ENCODE results near the gene BUB1B. TPM values are rescaled to one million over a fixed set of nuclear protein-coding genes. Genes with fewer than 3 reads are reported as not detected.
"Not testable (repeated sequence)": the region's sequence is repeated elsewhere in the genome, so short reads cannot be mapped to it uniquely, and the experiment has no call there.

Gene BUB1B
- total RNA-seq, 2 experiments from 2014 or later = 81.1 to 89.0 TPM

GRCh38 chr15:40146037-40146436 is 14.8 kb upstream of the BUB1B start:
- POLR2A ChIA-PET = no interaction called here
- DNase-seq = no peak
- Mint-ChIP-seq H3K9me3 (no peaks in the 10 kb centered on the region), H3K27ac (no peak overlapping the region), H3K36me3 (ENCODE audit: low read depth) (no peaks in the 10 kb centered on the region), H3K27me3 (no peaks in the 10 kb centered on the region), H3K4me3 (no peak overlapping the region), H3K4me1 (no peaks in the 10 kb centered on the region)
- CTCF ChIA-PET = no interaction called here

GRCh38 chr15:40149339-40149738 is 11.5 kb upstream of the BUB1B start:
- peaks cover 4% of the 10 kb centered on the region for H3K27me3 Mint-ChIP-seq
- no peaks in the 10 kb centered on the region for H3K4me1 Mint-ChIP-seq
- no peaks in the 10 kb centered on the region for H3K9me3 Mint-ChIP-seq
- no peak for DNase-seq
- H3K36me3 Mint-ChIP-seq (ENCODE audit: low read depth) = no peaks in the 10 kb centered on the region
- H3K27ac Mint-ChIP-seq = no peak overlapping the region
- CTCF ChIA-PET = interaction anchor here (1.2 kb wide), 1 partner anchor 45 kb away, joined by 5 read pairs; no protein-coding TSS in a partner anchor
- POLR2A ChIA-PET = no interaction called here
- H3K4me3 Mint-ChIP-seq = no peak overlapping the region

- CTCF ChIA-PET = interaction anchor here (1.2 kb wide), 1 partner anchor 46 kb away, joined by 5 read pairs; no protein-coding TSS in a partner anchor
- H3K27ac Mint-ChIP-seq = no peak overlapping the region
- no peak for DNase-seq
- no peak overlapping the region for H3K4me3 Mint-ChIP-seq
- no peaks in the 10 kb centered on the region for H3K9me3 Mint-ChIP-seq
- POLR2A ChIA-PET = no interaction called here
- H3K36me3 Mint-ChIP-seq (ENCODE audit: low read depth) = no peaks in the 10 kb centered on the region
- no peaks in the 10 kb centered on the region for H3K4me1 Mint-ChIP-seq
- H3K27me3 Mint-ChIP-seq = peaks cover 4% of the 10 kb centered on the region
Observed at GRCh38 chr15:40150163-40150925, 10.5 kb upstream of the BUB1B start.

- H3K27ac Mint-ChIP-seq = no peak overlapping the region
- no peak overlapping the region for H3K4me3 Mint-ChIP-seq
- DNase-seq = no peak
- CTCF ChIA-PET = interaction anchor here (0.6 to 1.0 kb wide), 2 partner anchors 17 to 60 kb away, joined by 3 read pairs; no protein-coding TSS in a partner anchor
- POLR2A ChIA-PET = interaction anchor here (0.6 kb wide), 1 partner anchor 1629 kb away, joined by 3 read pairs; no protein-coding TSS in a partner anchor
- peaks cover 4% of the 10 kb centered on the region for H3K27me3 Mint-ChIP-seq
- no peaks in the 10 kb centered on the region for H3K4me1 Mint-ChIP-seq
- H3K9me3 Mint-ChIP-seq = no peaks in the 10 kb centered on the region
- no peaks in the 10 kb centered on the region for H3K36me3 Mint-ChIP-seq (ENCODE audit: low read depth)
Observed at GRCh38 chr15:40151499-40151898, 9.4 kb upstream of the BUB1B start.

- Mint-ChIP-seq H3K4me3 (no peak overlapping the region), H3K27me3 (peaks cover 4% of the 10 kb centered on the region), H3K27ac (no peak overlapping the region), H3K36me3 (ENCODE audit: low read depth) (no peaks in the 10 kb centered on the region), H3K9me3 (no peaks in the 10 kb centered on the region), H3K4me1 (no peaks in the 10 kb centered on the region)
- no peak for DNase-seq
- CTCF ChIA-PET = no interaction called here
- POLR2A ChIA-PET = no interaction called here
Observed at GRCh38 chr15:40151991-40152390, 8.9 kb upstream of the BUB1B start.

GRCh38 chr15:40154821-40155220 is 6.0 kb upstream of the BUB1B start:
- POLR2A ChIA-PET; H3K27me3 Mint-ChIP-seq; H3K9me3 Mint-ChIP-seq; H3K36me3 Mint-ChIP-seq (ENCODE audit: low read depth); H3K27ac Mint-ChIP-seq; DNase-seq; H3K4me3 Mint-ChIP-seq; H3K4me1 Mint-ChIP-seq: not testable (repeated sequence)
- CTCF ChIA-PET = interaction anchor here (1.1 kb wide), 1 partner anchor 120 kb away, joined by 5 read pairs; no protein-coding TSS in a partner anchor

- Mint-ChIP-seq H3K27me3 (peaks cover 4% of the 10 kb centered on the region), H3K36me3 (ENCODE audit: low read depth) (no peaks in the 10 kb centered on the region), H3K4me1 (peaks cover 2% of the 10 kb centered on the region), H3K9me3 (no peaks in the 10 kb centered on the region), H3K4me3 (no peak overlapping the region), H3K27ac (no peak overlapping the region)
- ChIA-PET CTCF (interaction anchor here (1.0 to 1.1 kb wide), 2 partner anchors 18 to 120 kb away, joined by 4 to 5 read pairs; no protein-coding TSS in a partner anchor), POLR2A (no interaction called here)
- no peak for DNase-seq
Observed at GRCh38 chr15:40155270-40155910, 5.5 kb upstream of the BUB1B start.

GRCh38 chr15:40157778-40158447 is 3.0 kb upstream of the BUB1B start:
- H3K9me3 Mint-ChIP-seq = no peaks in the 10 kb centered on the region
- ChIA-PET POLR2A (no interaction called here), CTCF (interaction anchor here (0.5 kb wide), 1 partner anchor 22 kb away, joined by 3 read pairs; no protein-coding TSS in a partner anchor)
- no peak overlapping the region for H3K4me3 Mint-ChIP-seq
- no peaks in the 10 kb centered on the region for H3K27me3 Mint-ChIP-seq
- H3K36me3 Mint-ChIP-seq (ENCODE audit: low read depth) = no peaks in the 10 kb centered on the region
- no peak for DNase-seq
- H3K4me1 Mint-ChIP-seq = peaks cover 2% of the 10 kb centered on the region
- no peak overlapping the region for H3K27ac Mint-ChIP-seq

DNA sequence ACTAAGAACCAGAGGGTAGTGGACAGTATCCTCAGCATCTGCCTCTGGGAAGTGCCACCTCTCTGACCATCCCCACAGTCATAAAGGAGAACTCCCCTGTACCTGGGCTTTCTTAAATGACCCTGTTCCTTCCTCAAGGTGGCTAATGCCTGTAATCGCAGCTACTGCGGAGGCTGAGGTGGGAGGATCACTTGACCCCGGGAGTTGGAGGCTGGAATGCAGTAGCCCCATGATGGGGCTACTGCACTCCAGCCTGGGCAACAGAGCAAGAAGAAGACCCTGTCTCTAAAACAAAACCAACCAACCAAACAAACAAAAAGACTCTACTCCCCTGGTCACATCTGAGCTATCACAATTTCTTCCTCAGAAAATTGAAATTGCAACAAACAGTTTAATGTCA is 848 bp upstream of the BUB1B start:
- ChIA-PET CTCF (interaction anchor here (0.6 to 1.7 kb wide), 4 partner anchors 51 to 440 kb away, joined by 3 to 6 read pairs (median 4); partner anchors contain the start of gene BMF), POLR2A (no interaction called here)
- H3K27ac Mint-ChIP-seq = no peak overlapping the region
- no peaks in the 10 kb centered on the region for H3K9me3 Mint-ChIP-seq
- no peak overlapping the region for H3K4me3 Mint-ChIP-seq
- H3K36me3 Mint-ChIP-seq (ENCODE audit: low read depth) = peaks cover 6% of the 10 kb centered on the region
- peaks cover 14% of the 10 kb centered on the region for H3K4me1 Mint-ChIP-seq
- no peak for DNase-seq
- H3K27me3 Mint-ChIP-seq = no peaks in the 10 kb centered on the region

- ChIA-PET POLR2A (interaction anchor here (0.7 kb wide), 1 partner anchor 226 kb away, joined by 3 read pairs; no protein-coding TSS in a partner anchor), CTCF (interaction anchor here (0.8 to 2.1 kb wide), 6 partner anchors 13 to 146 kb away, joined by 3 to 6 read pairs (median 4); partner anchors contain the start of genes BMF and PLCB2)
- Mint-ChIP-seq H3K9me3 (no peaks in the 10 kb centered on the region), H3K4me3 (no peak overlapping the region), H3K4me1 (peaks cover 20% of the 10 kb centered on the region), H3K27ac (no peak overlapping the region), H3K36me3 (ENCODE audit: low read depth) (peaks cover 21% of the 10 kb centered on the region), H3K27me3 (no peaks in the 10 kb centered on the region)
- no peak for DNase-seq
Observed at GRCh38 chr15:40161693-40162391, 973 bp downstream of the BUB1B start.

- Mint-ChIP-seq H3K27me3 (no peaks in the 10 kb centered on the region), H3K27ac (no peak overlapping the region), H3K36me3 (ENCODE audit: low read depth) (peaks cover 24% of the 10 kb centered on the region), H3K4me3 (no peak overlapping the region), H3K9me3 (no peaks in the 10 kb centered on the region), H3K4me1 (peaks cover 21% of the 10 kb centered on the region)
- POLR2A ChIA-PET = no interaction called here
- CTCF ChIA-PET = interaction anchor here (1.3 to 2.1 kb wide), 3 partner anchors 13 to 145 kb away, joined by 3 to 6 read pairs (median 4); partner anchors contain the start of gene PLCB2
- DNase-seq = no peak
Observed at GRCh38 chr15:40162552-40162951, 1.7 kb downstream of the BUB1B start.

DNA sequence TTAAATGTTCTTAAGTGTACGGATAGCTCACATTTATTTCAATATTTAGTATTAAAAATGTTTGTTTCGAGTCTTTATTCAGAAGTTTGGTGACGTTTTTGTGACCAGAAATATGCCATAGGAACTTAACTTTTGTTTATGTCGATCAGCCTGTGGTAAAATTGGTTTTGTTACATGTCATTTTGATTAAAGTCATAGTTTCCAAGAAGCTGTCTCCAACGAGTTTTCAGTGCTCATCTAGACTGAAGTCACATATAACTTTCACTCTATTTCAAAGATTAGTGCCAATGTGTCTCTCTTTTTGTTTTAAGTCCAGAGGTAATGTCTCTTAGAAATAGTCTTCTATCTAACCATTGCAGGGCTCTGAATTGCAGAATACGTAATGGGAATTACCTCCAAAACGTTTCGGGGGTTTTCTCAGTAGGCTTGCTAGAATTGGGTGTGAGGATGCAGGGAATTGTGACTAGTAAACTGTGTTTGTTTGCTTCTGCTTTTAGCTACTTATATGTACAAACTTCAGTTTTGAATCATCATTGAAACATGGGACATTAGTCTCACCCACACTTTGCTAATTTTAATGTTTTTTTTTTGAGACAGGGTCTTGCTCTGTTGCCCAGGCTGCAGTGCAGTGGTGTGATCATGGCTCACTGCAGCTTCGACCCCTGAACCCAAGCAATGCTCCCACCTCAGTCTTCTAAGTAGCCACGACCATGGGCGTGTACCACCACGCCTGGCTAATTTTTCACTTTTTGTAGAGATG is 3.0 kb downstream of the BUB1B start:
- no peaks in the 10 kb centered on the region for H3K27me3 Mint-ChIP-seq
- no peaks in the 10 kb centered on the region for H3K9me3 Mint-ChIP-seq
- peaks cover 29% of the 10 kb centered on the region for H3K4me1 Mint-ChIP-seq
- H3K4me3 Mint-ChIP-seq = no peak overlapping the region
- POLR2A ChIA-PET = no interaction called here
- H3K27ac Mint-ChIP-seq = no peak overlapping the region
- CTCF ChIA-PET = interaction anchor here (0.6 to 1.1 kb wide), 4 partner anchors 10 to 110 kb away, joined by 3 to 4 read pairs (median 4); no protein-coding TSS in a partner anchor
- no peak for DNase-seq
- peaks cover 34% of the 10 kb centered on the region for H3K36me3 Mint-ChIP-seq (ENCODE audit: low read depth)
